Kidney (tissue), 14 donors: ENCODE measurements around the gene DNAH11. TPM values are rescaled to one million over a fixed set of nuclear protein-coding genes. Genes with fewer than 3 reads are reported as not detected.

Source experiments
- DNase-seq, 5 donors: peaks; one replicate each; pipeline ENCODE4 v3.0.0-alpha.2; 2013 to 2020
- FAIRE-seq: peaks from 2 replicates; lab custom pipeline; 2012; peaks lifted over from hg19 to GRCh38; lab: Jason Lieb, UNC
- H3K27ac ChIP-seq, 2 donors: one replicate each; pipeline ENCODE4 v1.7.0; 2013; ENCODE audit warnings: low read depth in 2 of 2, low read length in 2 of 2, inconsistent platforms in 1 of 2
- H3K27me3 ChIP-seq: one replicate; pipeline ENCODE4 v1.7.1; 2013; ENCODE audit warnings: low read length, inconsistent platforms; ENCODE audit not compliant: control insufficient read depth, insufficient read depth
- H3K36me3 ChIP-seq, 3 donors: one replicate each; pipeline versions ENCODE4 v1.7.0 to v1.7.1; 2013; ENCODE audit warnings: low read length in 3 of 3, control low read depth in 1 of 3, inconsistent platforms in 1 of 3; ENCODE audit not compliant: insufficient read depth in 3 of 3, control insufficient read depth in 2 of 3
- H3K4me1 ChIP-seq, 3 donors: one replicate each; pipeline versions ENCODE4 v1.7.0 to v1.7.1; 2013; ENCODE audit warnings: low read length in 3 of 3, inconsistent platforms in 1 of 3, low read depth in 1 of 3; ENCODE audit not compliant: control insufficient read depth in 2 of 3, insufficient read depth in 2 of 3
- H3K4me3 ChIP-seq, 3 donors: one replicate each; pipeline versions ENCODE4 v1.7.0 to v1.8.1; 2013; ENCODE audit warnings: low read length in 3 of 3, control low read depth in 1 of 3, inconsistent platforms in 1 of 3
- H3K9ac ChIP-seq, 3 donors: one replicate each; pipeline versions ENCODE4 v1.7.0 to v1.7.1; 2013; ENCODE audit warnings: low read length in 3 of 3, control low read depth in 1 of 3, inconsistent platforms in 1 of 3
- H3K9me3 ChIP-seq, 3 donors: one replicate each; pipeline versions ENCODE4 v1.7.0 to v1.7.1; 2013; ENCODE audit warnings: low read length in 3 of 3, control low read depth in 1 of 3, inconsistent platforms in 1 of 3; ENCODE audit not compliant: control insufficient read depth in 2 of 3, insufficient read depth in 1 of 3
- intact Hi-C: fragments of 100-400 bp; cut with DNase I; formaldehyde crosslinking; loops from one replicate; pipeline ENCODE4 v1.11.1; 2022
- polyA plus RNA-seq: library from polyadenylated mRNA; stranded (reverse); fragments of 350-450 nt; fragmentation: Illumina TruSeq; extraction: RNeasy Lipid Tissue Mini Kit (QIAGEN cat#74804); gene quantifications from one replicate; pipeline ENCODE4 v1.2.3, GENCODE V29; 2014; ENCODE audit warnings: low read depth, low replicate concordance; ENCODE audit not compliant: insufficient read depth
- total RNA-seq: library from RNA; stranded (reverse); fragmentation: NEBNext Ultra II Directional; extraction: Animal tissue kit (Norgen Biotek cat#: 25700); gene quantifications from one replicate; pipeline ENCODE4 v1.2.1, GENCODE V29; 2021
- TF ChIP-seq, protein P1 (sequence below): IDR thresholded peaks from 3 replicates; pipeline ENCODE4 v1.5.1; 2012; ENCODE audit warnings: mild to moderate bottlenecking, moderate library complexity, borderline replicate concordance; ENCODE audit not compliant: insufficient read depth; ENCODE audit errors: extremely low read depth
- donor health status: control.
- donor health status: control.
- donor health status: control.
- donor health status: control.
- donor health status: control.
- donor health status: DM: yes; HTN: yes; CAD: no.
- donor health status: Normal renal cell carcinoma (clear cell type).

The DNAH11 gene
- total and polyA plus RNA-seq, 2 donors from 2014 or later: 0.58 to 2.3 TPM

DNA sequence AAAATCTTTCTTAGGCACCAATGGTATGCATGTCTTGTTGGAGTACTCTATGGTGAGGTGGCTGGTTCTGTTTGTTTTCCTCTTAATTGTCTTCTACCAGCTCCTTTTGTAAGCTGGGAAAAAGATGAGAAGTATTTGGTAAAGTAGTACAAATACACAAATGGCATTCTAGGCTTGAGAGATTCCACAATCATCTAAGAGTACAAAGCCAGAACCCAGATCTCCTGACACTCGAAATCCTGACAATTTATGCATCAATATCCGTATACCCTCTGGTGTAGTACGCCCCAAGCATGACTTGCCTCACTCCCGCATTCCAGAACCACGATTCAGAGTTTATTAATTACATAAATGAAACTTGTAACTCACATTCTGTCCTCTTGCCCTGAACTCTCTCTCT lies 359.4 kb downstream of the DNAH11 start:
- intact Hi-C loops: no loop called here
- no peaks in the 10 kb centered on the region for H3K27me3 ChIP-seq
- no peaks in the 10 kb centered on the region for H3K4me1 ChIP-seq
- FAIRE-seq (no peak), DNase-seq (no peak)
- H3K9ac ChIP-seq: no peak overlapping the region
- TF ChIP-seq, protein P1, sequence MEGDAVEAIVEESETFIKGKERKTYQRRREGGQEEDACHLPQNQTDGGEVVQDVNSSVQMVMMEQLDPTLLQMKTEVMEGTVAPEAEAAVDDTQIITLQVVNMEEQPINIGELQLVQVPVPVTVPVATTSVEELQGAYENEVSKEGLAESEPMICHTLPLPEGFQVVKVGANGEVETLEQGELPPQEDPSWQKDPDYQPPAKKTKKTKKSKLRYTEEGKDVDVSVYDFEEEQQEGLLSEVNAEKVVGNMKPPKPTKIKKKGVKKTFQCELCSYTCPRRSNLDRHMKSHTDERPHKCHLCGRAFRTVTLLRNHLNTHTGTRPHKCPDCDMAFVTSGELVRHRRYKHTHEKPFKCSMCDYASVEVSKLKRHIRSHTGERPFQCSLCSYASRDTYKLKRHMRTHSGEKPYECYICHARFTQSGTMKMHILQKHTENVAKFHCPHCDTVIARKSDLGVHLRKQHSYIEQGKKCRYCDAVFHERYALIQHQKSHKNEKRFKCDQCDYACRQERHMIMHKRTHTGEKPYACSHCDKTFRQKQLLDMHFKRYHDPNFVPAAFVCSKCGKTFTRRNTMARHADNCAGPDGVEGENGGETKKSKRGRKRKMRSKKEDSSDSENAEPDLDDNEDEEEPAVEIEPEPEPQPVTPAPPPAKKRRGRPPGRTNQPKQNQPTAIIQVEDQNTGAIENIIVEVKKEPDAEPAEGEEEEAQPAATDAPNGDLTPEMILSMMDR: no peak
- no peak overlapping the region for H3K4me3 ChIP-seq
- no peak overlapping the region for H3K27ac ChIP-seq
- no peaks in the 10 kb centered on the region for H3K9me3 ChIP-seq
- peaks cover 0 to 5% (median 0%) of the 10 kb centered on the region in 3 donors for H3K36me3 ChIP-seq

DNA sequence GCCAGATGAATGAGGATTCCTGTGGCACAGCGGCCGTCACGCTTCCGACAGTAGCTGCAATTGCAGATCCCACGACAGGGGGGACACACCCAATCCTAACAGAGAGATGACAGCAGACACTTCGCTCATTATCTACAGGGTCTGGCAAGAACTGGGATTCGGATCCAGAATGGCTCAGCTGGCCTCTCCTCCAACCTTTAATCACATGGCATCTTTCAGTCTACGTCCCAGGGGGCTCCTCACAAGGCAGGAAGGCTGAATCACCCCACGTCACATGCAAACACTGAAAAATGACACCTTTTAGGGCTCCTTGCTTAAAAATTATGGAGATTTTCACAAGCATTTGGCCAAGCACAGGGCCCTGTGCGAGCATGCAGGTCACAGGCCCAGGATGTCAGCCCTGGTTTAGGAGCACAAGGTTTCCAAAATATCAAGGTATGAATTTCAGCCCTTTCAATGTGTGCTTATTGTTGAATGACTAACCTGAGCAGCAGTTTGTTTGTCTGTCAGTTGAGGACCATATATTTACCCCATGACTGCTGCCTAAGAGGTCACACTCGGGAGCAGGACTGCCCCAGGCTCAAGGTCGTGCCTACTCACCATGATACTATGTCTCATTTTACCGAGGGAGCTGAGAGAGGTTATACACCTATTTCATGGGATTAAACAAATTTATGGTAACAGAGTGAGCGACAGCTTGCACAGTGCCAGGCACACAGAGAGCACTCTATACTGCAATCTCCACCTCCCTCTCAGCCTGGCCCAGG lies 360.4 kb downstream of the DNAH11 start:
- Histone ChIP-seq H3K9me3 (no peaks in the 10 kb centered on the region), H3K27ac (no peak overlapping the region), H3K4me1 (no peaks in the 10 kb centered on the region), H3K9ac (no peak overlapping the region), H3K27me3 (no peaks in the 10 kb centered on the region), H3K4me3 (no peak overlapping the region), H3K36me3 (peaks cover 0 to 5% (median 0%) of the 10 kb centered on the region in 3 donors)
- TF ChIP-seq, protein P1: no peak
- FAIRE-seq: no peak
- DNase-seq: no peak
- intact Hi-C loops: no loop called here

DNA sequence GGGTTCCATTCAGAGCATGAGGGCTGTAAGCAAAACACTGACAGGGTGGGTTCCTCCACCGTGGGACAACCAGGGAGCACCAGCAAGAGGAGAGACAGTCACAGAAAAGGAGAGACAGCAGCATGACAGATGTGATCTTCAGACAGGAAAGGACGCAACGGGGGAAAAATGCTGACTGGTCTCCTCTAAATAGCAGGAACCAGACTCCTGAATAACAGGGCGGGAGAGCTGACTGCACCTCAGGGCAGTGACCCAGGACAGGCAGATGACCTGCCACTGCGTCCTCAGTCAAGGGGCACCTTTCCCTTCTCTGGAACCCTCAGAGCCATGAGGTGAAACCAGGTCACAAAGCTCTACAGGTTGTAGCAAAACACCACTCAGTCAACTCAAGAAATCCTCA lies 365.9 kb downstream of the DNAH11 start:
- DNase-seq (no peak), FAIRE-seq (no peak)
- Histone ChIP-seq H3K4me3 (no peak overlapping the region), H3K9me3 (no peaks in the 10 kb centered on the region), H3K27ac (no peak overlapping the region), H3K9ac (no peak overlapping the region), H3K27me3 (no peaks in the 10 kb centered on the region), H3K36me3 (peaks cover 0 to 5% (median 0%) of the 10 kb centered on the region in 3 donors), H3K4me1 (no peaks in the 10 kb centered on the region)
- TF ChIP-seq, protein P1: no peak
- intact Hi-C loops: no loop called here

DNA sequence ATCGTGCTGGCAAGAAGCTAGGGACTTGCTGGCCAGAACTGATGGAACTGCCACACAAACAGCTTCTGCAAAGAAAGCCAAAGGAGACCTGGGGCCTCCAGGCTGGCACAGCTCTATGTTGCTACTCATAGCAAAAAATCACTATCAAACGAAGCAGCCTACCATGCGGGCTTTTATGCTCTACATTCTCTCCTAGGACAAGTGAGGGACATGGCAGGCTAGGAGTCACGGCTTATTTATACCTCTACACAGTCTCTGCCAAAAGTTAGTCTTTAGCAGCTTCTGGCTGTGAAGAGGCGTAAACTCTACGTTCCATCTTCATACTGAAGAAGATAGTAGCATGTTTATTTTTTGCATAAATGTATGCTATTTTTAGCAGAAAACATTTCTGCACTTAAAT lies 367.4 kb downstream of the DNAH11 start:
- Histone ChIP-seq H3K9me3 (no peaks in the 10 kb centered on the region), H3K27me3 (no peaks in the 10 kb centered on the region), H3K27ac (no peak overlapping the region), H3K4me3 (no peak overlapping the region), H3K4me1 (no peaks in the 10 kb centered on the region), H3K9ac (no peak overlapping the region), H3K36me3 (peaks cover 0 to 5% (median 0%) of the 10 kb centered on the region in 3 donors)
- DNase-seq: no peak
- FAIRE-seq: no peak
- TF ChIP-seq, protein P1: no peak
- intact Hi-C loops: no loop called here
